HepG2 (cell line): Measurements from ENCODE around the gene CHD9NB. TPM values are rescaled to one million over a fixed set of nuclear protein-coding genes. Genes with fewer than 3 reads are reported as not detected.
A peak's percentile ranks its signal among the peaks of the same experiment; 100 is the strongest.
"Not testable (repeated sequence)": the region's sequence is repeated elsewhere in the genome, so short reads cannot be mapped to it uniquely, and the experiment has no call there.

Source experiments
- ATAC-seq: fragments of 200-7000 bp; cut with Tn5 transposase; 3 replicates; pipeline ENCODE4 v1.9.1; 2020; ENCODE audit warnings: mild to moderate bottlenecking, moderate library complexity
- BruUV-seq: library from RNA; stranded (reverse); fragments of 400-500 nt; replicated peaks from 2 replicates; lab custom pipeline; 2021; lab: Mats Ljungman, UMichigan
- CTCF ChIA-PET: fragments of 300-600 bp; formaldehyde crosslinking; extraction: SDS; loops from one replicate; lab custom pipeline; 2021; ENCODE audit warnings: low total read pairs, inconsistent platforms, low intra/inter-chr PET ratio; lab: Yijun Ruan, JAX
- POLR2A ChIA-PET: fragments of 350-600 bp; sonication (Branson Sonifier 250); formaldehyde crosslinking; loops from one replicate; lab custom pipeline; 2020; ENCODE audit warnings: antibody characterized with exemption, inconsistent platforms; lab: Yijun Ruan, JAX
- DNase-seq: peaks from one replicate; pipeline ENCODE4 v3.0.0-alpha.2; 2015; ENCODE audit warnings: low spot score
- FAIRE-seq: peaks from 3 replicates; lab custom pipeline; 2011; peaks lifted over from hg19 to GRCh38; lab: Jason Lieb, UNC
- H2AFZ ChIP-seq: one replicate; pipeline ENCODE4 v1.6.1; 2011; ENCODE audit warnings: low read length, inconsistent platforms
- H3K27ac ChIP-seq: fragments of 300-600 bp; 3 replicates; pipeline ENCODE4 v1.8.0; 2011; ENCODE audit warnings: mixed run types, mild to moderate bottlenecking, mixed read lengths, low read length, inconsistent platforms; ENCODE audit not compliant: insufficient read depth; ENCODE audit errors: extremely low read length
- H3K27me3 ChIP-seq, 2 experiments: fragments of 200-600 bp in 1 of 2; 2 replicates in 1 of 2; 3 replicates in 1 of 2; pipeline versions ENCODE4 v1.6.0 to v1.8.0; 2011; ENCODE audit warnings: low read length in 2 of 2, mild to moderate bottlenecking in 2 of 2, moderate library complexity in 2 of 2, inconsistent platforms in 1 of 2; ENCODE audit not compliant: insufficient read depth in 2 of 2, control insufficient read depth in 1 of 2
- H3K36me3 ChIP-seq, 2 experiments: fragments of 200-600 bp in 1 of 2; replicated peaks in 1 of 2; 2 replicates in 1 of 2; 3 replicates in 1 of 2; pipeline versions ENCODE4 v1.5.1 to v1.8.0; 2011; ENCODE audit warnings: low read length in 2 of 2, inconsistent platforms in 1 of 2; ENCODE audit not compliant: insufficient read depth in 2 of 2, control insufficient read depth in 1 of 2
- H3K4me1 ChIP-seq: 2 replicates; pipeline ENCODE4 v1.5.1; 2012; ENCODE audit warnings: low read length, inconsistent platforms; ENCODE audit not compliant: insufficient read depth
- H3K4me2 ChIP-seq: 2 replicates; pipeline ENCODE4 v1.6.0; 2011; ENCODE audit warnings: low read depth, low read length, inconsistent platforms
- H3K4me3 ChIP-seq, 3 experiments: fragments of 200-600 bp in 1 of 3; sonication (generic), shearing (Covaris generic) in 1 of 3; replicated peaks in 1 of 3; 2 replicates each; pipeline ENCODE4 v1.5.1; 2011 to 2016; ENCODE audit warnings: low read length in 3 of 3, inconsistent platforms in 2 of 3, low read depth in 2 of 3, mild to moderate bottlenecking in 2 of 3, control low read depth in 1 of 3, mixed read lengths in 1 of 3; ENCODE audit not compliant: insufficient read depth in 1 of 3
- H3K79me2 ChIP-seq: one replicate; pipeline ENCODE4 v1.6.1; 2011; ENCODE audit warnings: low read length, inconsistent platforms; ENCODE audit not compliant: insufficient read depth
- H3K9ac ChIP-seq: 2 replicates; pipeline ENCODE4 v1.6.0; 2011; ENCODE audit warnings: mild to moderate bottlenecking, low read depth, low read length, inconsistent platforms; ENCODE audit not compliant: insufficient read depth
- H3K9me3 ChIP-seq: 2 replicates; pipeline ENCODE4 v1.5.1; 2012; ENCODE audit warnings: mild to moderate bottlenecking, low read length
- H4K20me1 ChIP-seq: 2 replicates; pipeline ENCODE4 v1.6.0; 2011; ENCODE audit warnings: inconsistent platforms, mild to moderate bottlenecking, low read length, moderate library complexity; ENCODE audit not compliant: insufficient read depth
- HDAC1 ChIP-seq: sonication (generic); formaldehyde crosslinking; IDR thresholded peaks from 2 replicates; pipeline ENCODE4 v1.5.1; 2020; ENCODE audit warnings: mild to moderate bottlenecking, missing genetic modification reagents
- ZBTB46 ChIP-seq: sonication (generic); formaldehyde crosslinking; IDR thresholded peaks from 2 replicates; pipeline ENCODE4 v1.4.0; 2020; ENCODE audit warnings: mild to moderate bottlenecking, missing genetic modification reagents, borderline replicate concordance
- ZNF460 ChIP-seq: sonication (generic); formaldehyde crosslinking; IDR thresholded peaks from 2 replicates; pipeline ENCODE4 v1.5.1; 2020; ENCODE audit warnings: missing genetic modification reagents, mild to moderate bottlenecking, borderline replicate concordance
- WGBS: methylation state at CpG from one replicate; pipeline ENCODE4 v1.1.6; 2017; ENCODE audit warnings: low lambda C conversion rate; 5-methylcytosine and 5-hydroxymethylcytosine counted together
- in situ Hi-C: cut with HindIII; loops from 2 replicates; pipeline ENCODE4 v1.10.0; 2017; ENCODE audit warnings: low pct_unique_long_range_greater_than_20kb; ENCODE audit not compliant: extremely low pct_ligation_motif_present
- intact Hi-C: fragments of 100-400 bp; cut with micrococcal nuclease; formaldehyde crosslinking; loops from one replicate; pipeline ENCODE4 v1.10.0; 2022; ENCODE audit not compliant: unreplicated experiment
- polyA plus RNA-seq, 8 experiments: library from polyadenylated mRNA; depleted of rRNA in 3 of 8; stranded (reverse) in 7 of 8; unstranded in 1 of 8; fragments of >200 nt; fragmentation: Illumina TruSeq in 4 of 8; extraction: Trizol in 4 of 8; gene quantifications; 2 replicates each; pipeline versions ENCODE4 v1.2.1 to v1.2.3, GENCODE V29; 2011 to 2016; ENCODE audit warnings: low read depth in 4 of 8, missing spikeins in 1 of 8, mixed read lengths in 1 of 8; ENCODE audit not compliant: insufficient read depth in 1 of 8
- total RNA-seq, 5 experiments: library from RNA; depleted of rRNA; stranded (reverse); fragments of >200 nt; fragmentation: Illumina TruSeq; extraction: Trizol; gene quantifications; 2 replicates each; pipeline ENCODE4 v1.2.3, GENCODE V29; 2016; ENCODE audit warnings: low read depth in 1 of 5
- TF ChIP-seq, protein P1 (sequence below): sonication (generic); formaldehyde crosslinking; IDR thresholded peaks from 2 replicates; pipeline ENCODE4 v1.8.1; 2023; ENCODE audit warnings: mild to moderate bottlenecking, inconsistent platforms, moderate library complexity, missing genetic modification reagents, borderline replicate concordance
- TF ChIP-seq, protein P2 (sequence below): sonication (generic); formaldehyde crosslinking; IDR thresholded peaks from 2 replicates; pipeline ENCODE4 v1.9.0; 2022; ENCODE audit warnings: low read depth, missing genetic modification reagents

Gene CHD9NB
- total and polyA plus RNA-seq, 2 of the 13 experiments (the other 11 are each of a cell fraction or from before 2014, with no cell fraction given), result 0.17 to 0.18 TPM

GRCh38 chr16:53048139-53048915 is 4.4 kb downstream of the CHD9NB start (continued):
- TF ChIP-seq, protein P1, sequence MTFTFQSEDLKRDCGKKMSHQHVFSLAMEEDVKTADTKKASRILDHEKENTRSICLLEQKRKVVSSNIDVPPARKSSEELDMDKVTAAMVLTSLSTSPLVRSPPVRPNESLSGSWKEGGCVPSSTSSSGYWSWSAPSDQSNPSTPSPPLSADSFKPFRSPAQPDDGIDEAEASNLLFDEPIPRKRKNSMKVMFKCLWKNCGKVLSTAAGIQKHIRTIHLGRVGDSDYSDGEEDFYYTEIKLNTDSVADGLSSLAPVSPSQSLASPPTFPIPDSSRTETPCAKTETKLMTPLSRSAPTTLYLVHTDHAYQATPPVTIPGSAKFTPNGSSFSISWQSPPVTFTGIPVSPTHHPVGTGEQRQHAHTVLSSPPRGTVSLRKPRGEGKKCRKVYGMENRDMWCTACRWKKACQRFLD (CRISPR knock-in tag), result no peak
- TF ChIP-seq, protein P2, sequence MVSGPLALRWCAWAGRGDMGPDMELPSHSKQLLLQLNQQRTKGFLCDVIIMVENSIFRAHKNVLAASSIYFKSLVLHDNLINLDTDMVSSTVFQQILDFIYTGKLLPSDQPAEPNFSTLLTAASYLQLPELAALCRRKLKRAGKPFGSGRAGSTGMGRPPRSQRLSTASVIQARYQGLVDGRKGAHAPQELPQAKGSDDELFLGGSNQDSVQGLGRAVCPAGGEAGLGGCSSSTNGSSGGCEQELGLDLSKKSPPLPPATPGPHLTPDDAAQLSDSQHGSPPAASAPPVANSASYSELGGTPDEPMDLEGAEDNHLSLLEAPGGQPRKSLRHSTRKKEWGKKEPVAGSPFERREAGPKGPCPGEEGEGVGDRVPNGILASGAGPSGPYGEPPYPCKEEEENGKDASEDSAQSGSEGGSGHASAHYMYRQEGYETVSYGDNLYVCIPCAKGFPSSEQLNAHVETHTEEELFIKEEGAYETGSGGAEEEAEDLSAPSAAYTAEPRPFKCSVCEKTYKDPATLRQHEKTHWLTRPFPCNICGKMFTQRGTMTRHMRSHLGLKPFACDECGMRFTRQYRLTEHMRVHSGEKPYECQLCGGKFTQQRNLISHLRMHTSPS (CRISPR knock-in tag), result no peak
- TF ChIP-seq ZBTB46, result no peak

- DNase-seq, H4K20me1 ChIP-seq, H3K9me3 ChIP-seq, H3K9ac ChIP-seq, FAIRE-seq, intact Hi-C loops, H3K4me3 ChIP-seq, H3K4me2 ChIP-seq, H3K79me2 ChIP-seq, H3K27ac ChIP-seq, BruUV-seq, ATAC-seq, CTCF ChIA-PET, in situ Hi-C loops, H3K27me3 ChIP-seq, H2AFZ ChIP-seq, H3K36me3 ChIP-seq: not testable (repeated sequence)
- POLR2A ChIA-PET, result interaction anchor here (1.2 kb wide), 1 partner anchor 83 kb away, joined by 3 read pairs; no protein-coding TSS in a partner anchor
- TF ChIP-seq ZNF460 (CRISPR knock-in tag) (peak; percentile 68; the same call in 1 of the 2 replicates), HDAC1 (CRISPR knock-in tag) (0 out of 2 replicates have a peak, but pooled peaks have one; percentile 8)
- peaks cover 77% of the 10 kb centered on the region for H3K4me1 ChIP-seq
- WGBS, result 76% methylated on average over 5 of the region's 5 CpGs
Observed at GRCh38 chr16:53047515-53047914, 5.2 kb downstream of the CHD9NB start.
